Measurements from ENCODE around the gene PFDN1.
A peak's percentile ranks its signal among the peaks of the same experiment; 100 is the strongest.
"Not testable (repeated sequence)": the region's sequence is repeated elsewhere in the genome, so short reads cannot be mapped to it uniquely, and the experiment has no call there.

Gene PFDN1

GRCh38 chr5:140208065-140208464 is 94.8 kb downstream of the PFDN1 start:
- no peak for DNase-seq (ENCODE audit: low read depth)

- DNase-seq (ENCODE audit: low read depth): no peak
Measured at GRCh38 chr5:140207250-140207964, 95.5 kb downstream of the PFDN1 start.

DNA sequence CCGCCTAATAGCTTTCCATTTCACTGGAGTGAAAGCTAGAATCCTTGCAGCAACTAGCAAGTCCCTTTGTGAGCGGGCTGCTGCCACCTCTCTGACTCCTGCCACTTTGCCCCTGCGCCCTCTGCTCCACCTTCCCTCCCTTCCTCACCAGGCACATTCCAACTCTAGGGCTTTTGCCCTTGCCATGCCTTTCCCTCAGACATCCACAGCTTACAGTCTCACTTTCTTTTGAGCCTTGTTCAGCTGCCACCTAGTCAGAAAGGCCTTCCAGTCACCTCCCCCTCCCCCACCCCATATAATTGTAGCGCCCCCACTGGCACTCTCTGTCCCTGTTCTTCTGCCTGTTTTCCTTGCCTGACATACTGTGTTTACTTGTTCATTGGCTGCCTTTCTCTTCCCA is 96.9 kb downstream of the PFDN1 start:
- no peak for DNase-seq (ENCODE audit: low read depth)

DNA sequence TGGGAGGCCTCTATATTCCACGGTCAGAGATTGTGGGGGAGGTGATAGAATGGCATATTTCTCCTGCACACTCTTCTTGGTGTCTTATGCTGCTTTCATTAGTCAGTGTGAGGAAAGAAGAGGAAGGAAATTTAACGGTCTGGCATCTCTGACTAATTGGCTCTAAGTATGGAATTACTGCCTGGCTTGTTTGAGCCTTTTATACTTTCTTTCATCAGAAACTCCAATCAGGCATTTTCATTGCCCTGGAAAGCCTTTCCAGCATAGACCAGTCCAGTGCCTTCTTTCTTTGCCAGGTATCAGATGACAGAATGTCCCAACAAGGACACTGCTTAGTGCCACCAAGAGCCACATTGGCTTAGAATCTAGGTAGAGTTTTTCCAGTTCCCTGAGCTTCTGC is 97.7 kb downstream of the PFDN1 start:
- DNase-seq (ENCODE audit: low read depth): no peak

DNA sequence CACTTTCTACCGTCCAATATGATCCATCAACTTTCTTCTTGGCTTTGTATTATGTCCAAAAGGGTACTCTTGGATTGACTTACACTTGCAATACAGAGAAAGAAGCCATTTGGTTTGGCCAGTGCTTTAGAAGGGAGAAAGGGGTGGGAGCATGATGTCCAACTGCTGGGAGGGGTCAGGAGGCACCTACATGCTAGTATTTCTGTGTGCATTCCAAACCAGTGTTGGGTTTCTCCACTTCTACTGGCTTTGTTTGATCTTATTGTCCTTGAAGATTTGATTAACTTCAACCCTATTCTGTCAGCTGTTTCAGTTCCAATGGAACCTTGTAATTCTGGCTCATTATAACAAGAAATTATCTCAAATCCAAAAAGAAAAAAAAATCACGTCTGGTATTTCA is 100.3 kb downstream of the PFDN1 start:
- DNase-seq (ENCODE audit: low read depth): no peak

DNA sequence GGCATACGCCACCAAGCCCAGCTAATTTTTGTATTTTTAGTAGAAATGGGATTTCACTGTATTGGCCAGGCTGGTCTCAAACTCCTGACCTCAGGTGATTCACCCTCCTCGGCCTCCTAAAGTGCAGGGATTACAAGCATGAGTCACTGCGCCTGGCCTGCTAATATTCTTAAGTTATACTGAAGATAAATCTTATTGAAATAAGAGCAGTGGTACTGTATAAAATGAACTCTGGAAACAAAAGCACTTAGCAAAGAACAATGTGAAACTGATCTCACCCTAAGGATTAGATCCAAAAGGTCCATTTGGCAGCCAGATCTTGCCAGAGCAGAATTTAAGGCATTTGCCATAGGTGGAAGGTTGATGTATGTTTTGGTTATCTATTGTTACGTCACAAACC is 100.8 kb downstream of the PFDN1 start:
- peak; percentile 54 for DNase-seq (ENCODE audit: low read depth)

DNA sequence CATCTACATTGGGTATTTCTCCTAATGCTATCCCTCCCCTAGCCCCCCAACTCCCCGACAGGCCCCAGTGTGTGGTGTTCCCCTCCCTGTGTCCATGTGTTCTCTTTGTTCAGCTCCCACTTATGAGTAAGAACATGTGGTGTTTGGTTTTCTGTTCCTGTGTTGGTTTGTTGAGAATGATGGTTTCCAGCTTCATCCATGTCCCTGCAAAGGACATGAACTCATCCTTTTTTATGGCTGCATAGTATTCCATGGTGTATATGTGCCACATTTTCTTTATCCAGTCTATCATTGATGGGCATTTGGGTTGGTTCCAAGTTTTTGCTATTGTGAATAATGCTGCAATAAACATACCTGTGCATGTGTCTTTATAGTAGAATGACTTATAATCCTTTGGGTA is 104.0 kb downstream of the PFDN1 start:
- not testable (repeated sequence) for DNase-seq (ENCODE audit: low read depth)

- DNase-seq (ENCODE audit: low read depth): no peak
Measured at GRCh38 chr5:140197023-140197422, 105.9 kb downstream of the PFDN1 start.

GRCh38 chr5:140196115-140196814 is 106.6 kb downstream of the PFDN1 start:
- DNase-seq (ENCODE audit: low read depth): no peak
